Measurements from ENCODE around the gene ZRANB3. TPM values are rescaled to one million over a fixed set of nuclear protein-coding genes. Genes with fewer than 3 reads are reported as not detected.
A peak's percentile ranks its signal among the peaks of the same experiment; 100 is the strongest.

ZRANB3 gene
- total and polyA plus RNA-seq, 8 donors: 0.91 to 6.1 (median 4.1) TPM

DNA sequence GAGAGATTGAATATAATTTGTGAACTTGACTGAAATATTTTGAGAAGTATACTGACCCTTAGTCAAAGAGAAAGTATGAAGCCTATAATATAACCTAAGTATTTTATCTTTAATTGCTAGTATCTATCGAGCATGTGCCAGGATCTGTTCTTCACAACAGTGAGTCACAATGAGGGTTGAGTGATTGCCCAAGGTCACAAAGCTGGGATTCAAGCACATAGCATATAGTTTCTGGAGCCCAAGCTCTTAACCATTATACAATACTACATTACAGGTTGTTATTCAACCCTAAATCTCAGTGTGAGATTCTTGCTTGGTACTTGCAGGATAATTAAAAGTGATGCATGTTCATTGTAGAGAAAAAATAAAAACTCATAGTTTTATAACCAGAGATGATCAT, 381.8 kb downstream of the ZRANB3 start:
- Histone ChIP-seq H3K27ac (no peak overlapping the region), H3K4me3 (no peak overlapping the region), H3K36me3 (peaks cover 0 to 11% (median 4%) of the 10 kb centered on the region in 3 donors), H3K9me3 (no peaks in the 10 kb centered on the region), H3K4me1 (peaks cover 0 to 9% (median 5%) of the 10 kb centered on the region in 3 donors), H3K27me3 (no peaks in the 10 kb centered on the region)
- WGBS, 2 donors: 31 to 38% methylated on average over 1 of the region's 1 CpG
- DNase-seq (peak in 1 of 6 donors; percentile 41), ATAC-seq (peak in 3 of 4 donors; percentile 55 to 70 (median 62)), FAIRE-seq (no peak)
- intact Hi-C loops (cut with DNase I): no loop called here
- TF ChIP-seq, protein P1, sequence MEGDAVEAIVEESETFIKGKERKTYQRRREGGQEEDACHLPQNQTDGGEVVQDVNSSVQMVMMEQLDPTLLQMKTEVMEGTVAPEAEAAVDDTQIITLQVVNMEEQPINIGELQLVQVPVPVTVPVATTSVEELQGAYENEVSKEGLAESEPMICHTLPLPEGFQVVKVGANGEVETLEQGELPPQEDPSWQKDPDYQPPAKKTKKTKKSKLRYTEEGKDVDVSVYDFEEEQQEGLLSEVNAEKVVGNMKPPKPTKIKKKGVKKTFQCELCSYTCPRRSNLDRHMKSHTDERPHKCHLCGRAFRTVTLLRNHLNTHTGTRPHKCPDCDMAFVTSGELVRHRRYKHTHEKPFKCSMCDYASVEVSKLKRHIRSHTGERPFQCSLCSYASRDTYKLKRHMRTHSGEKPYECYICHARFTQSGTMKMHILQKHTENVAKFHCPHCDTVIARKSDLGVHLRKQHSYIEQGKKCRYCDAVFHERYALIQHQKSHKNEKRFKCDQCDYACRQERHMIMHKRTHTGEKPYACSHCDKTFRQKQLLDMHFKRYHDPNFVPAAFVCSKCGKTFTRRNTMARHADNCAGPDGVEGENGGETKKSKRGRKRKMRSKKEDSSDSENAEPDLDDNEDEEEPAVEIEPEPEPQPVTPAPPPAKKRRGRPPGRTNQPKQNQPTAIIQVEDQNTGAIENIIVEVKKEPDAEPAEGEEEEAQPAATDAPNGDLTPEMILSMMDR (IDR thresholded peaks at IDR 0.05): no peak

DNA sequence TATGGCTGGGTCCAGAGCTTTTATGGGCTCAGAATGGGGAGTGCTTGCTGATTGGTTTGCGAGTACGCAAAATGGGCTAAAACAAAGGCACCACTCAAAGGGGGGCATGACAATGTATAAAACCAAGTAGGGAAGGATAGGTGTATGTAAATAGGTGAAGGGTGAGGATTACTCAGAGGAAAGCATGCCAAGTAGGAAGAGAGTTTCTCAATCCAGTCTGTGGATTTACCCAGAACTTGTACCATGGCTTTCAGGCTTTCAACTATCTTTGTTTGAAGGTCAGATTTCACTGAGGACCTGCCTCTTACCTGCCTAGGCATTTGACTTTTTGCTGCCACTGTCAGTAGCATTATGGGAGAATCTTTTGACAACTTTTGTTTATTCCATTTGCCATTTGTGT, 386.7 kb downstream of the ZRANB3 start:
- DNase-seq (no peak), FAIRE-seq (no peak), ATAC-seq (no peak)
- intact Hi-C loops (cut with DNase I): no loop called here
- Histone ChIP-seq H3K4me3 (no peak overlapping the region), H3K4me1 (peaks cover 0 to 7% (median 4%) of the 10 kb centered on the region in 3 donors), H3K36me3 (peaks cover 0 to 6% (median 4%) of the 10 kb centered on the region in 3 donors), H3K27ac (no peak overlapping the region), H3K27me3 (no peaks in the 10 kb centered on the region), H3K9me3 (no peaks in the 10 kb centered on the region)
- 96 to 100% methylated on average over 2 of the region's 2 CpGs for WGBS, 2 donors
- TF ChIP-seq, protein P1 (IDR thresholded peaks at IDR 0.05): no peak

DNA sequence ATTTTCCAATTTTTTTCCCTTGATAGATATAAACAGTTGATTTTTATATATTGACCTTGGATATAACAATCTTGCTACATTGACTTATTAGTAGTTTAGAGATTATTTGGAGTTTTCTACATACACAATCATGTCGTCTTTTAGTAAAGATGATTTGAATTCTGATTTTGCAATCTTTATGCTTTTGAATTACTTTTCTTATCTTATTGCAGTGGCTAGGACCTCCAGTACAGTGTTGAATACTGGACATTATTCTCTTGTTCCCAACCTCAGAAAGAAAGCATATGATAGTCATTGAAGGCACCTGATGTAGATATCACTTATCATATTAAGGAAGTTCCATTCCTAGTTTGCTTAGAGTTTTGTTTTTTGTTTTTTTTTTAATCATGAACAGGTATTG, 388.7 kb downstream of the ZRANB3 start:
- FAIRE-seq (no peak), ATAC-seq (no peak), DNase-seq (no peak)
- Histone ChIP-seq H3K9me3 (no peaks in the 10 kb centered on the region), H3K36me3 (peaks cover 0 to 11% (median 4%) of the 10 kb centered on the region in 3 donors), H3K4me1 (no peaks in the 10 kb centered on the region), H3K27me3 (no peaks in the 10 kb centered on the region), H3K27ac (no peak overlapping the region), H3K4me3 (no peak overlapping the region)
- TF ChIP-seq, protein P1 (IDR thresholded peaks at IDR 0.05): no peak
- intact Hi-C loops (cut with DNase I): no loop called here
- 91 to 94% methylated on average over 1 of the region's 1 CpG for WGBS, 2 donors

DNA sequence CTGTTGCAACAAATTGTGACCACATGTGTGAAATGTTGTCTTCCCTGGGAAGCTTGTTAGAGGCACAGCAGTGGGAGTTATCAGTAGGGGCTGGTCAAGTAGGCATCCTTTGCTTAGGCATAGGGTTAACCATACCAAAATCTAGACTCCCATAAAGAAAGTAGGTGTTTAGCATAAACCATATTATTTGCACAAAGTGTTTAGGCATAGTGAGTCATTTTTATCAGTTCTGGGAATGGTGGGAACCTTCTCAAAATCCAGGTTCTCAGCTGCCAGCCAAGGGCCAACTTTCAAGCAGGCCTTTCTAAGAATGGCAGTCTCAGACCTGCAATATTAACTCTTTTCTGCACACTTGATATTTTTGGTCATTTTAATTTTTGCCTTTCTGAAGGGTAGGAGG, 390.4 kb downstream of the ZRANB3 start:
- H3K9me3 ChIP-seq: no peaks in the 10 kb centered on the region
- no peak overlapping the region for H3K27ac ChIP-seq
- no peaks in the 10 kb centered on the region for H3K27me3 ChIP-seq
- ATAC-seq (no peak), FAIRE-seq (no peak), DNase-seq (no peak)
- no peak overlapping the region for H3K4me3 ChIP-seq
- H3K36me3 ChIP-seq: peaks cover 0 to 26% (median 4%) of the 10 kb centered on the region in 3 donors
- TF ChIP-seq, protein P1 (IDR thresholded peaks at IDR 0.05): no peak
- H3K4me1 ChIP-seq: no peaks in the 10 kb centered on the region
- intact Hi-C loops (cut with DNase I): no loop called here

DNA sequence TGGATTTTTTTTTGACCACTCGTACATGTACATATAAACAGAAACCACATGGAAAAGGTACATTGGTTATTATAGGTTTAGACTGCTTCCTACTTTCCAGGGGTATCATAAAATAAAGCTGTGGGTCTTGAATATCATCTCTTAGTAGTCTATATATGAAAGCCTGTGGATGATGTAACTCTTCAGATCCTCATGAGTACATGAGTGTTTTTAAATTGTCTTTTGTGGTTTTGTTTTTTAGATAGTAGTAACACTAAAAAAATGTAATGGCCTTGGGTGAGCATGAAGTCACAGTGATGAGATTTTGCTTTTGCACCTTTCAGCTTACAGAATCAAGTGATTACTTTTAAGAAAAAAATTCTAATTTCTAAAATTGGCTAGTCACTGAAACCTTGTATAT, 398.7 kb downstream of the ZRANB3 start:
- no peaks in the 10 kb centered on the region for H3K4me1 ChIP-seq
- H3K27ac ChIP-seq: no peak overlapping the region
- no peak for ATAC-seq
- no peaks in the 10 kb centered on the region for H3K27me3 ChIP-seq
- TF ChIP-seq, protein P1 (IDR thresholded peaks at IDR 0.05): no peak
- WGBS, 2 donors: 90 to 93% methylated on average over 1 of the region's 1 CpG
- intact Hi-C loops (cut with DNase I): no loop called here
- H3K36me3 ChIP-seq: peaks cover 0 to 62% (median 14%) of the 10 kb centered on the region in 3 donors
- no peaks in the 10 kb centered on the region for H3K9me3 ChIP-seq
- DNase-seq: no peak
- no peak overlapping the region for H3K4me3 ChIP-seq
- FAIRE-seq: no peak
